Measurements from ENCODE around the gene BCL2L1.

GRCh38 chr20:31640259-31640658 is 82.4 kb downstream of the BCL2L1 start:
- TF ChIP-seq TCF7 (IDR thresholded peaks at IDR 0.05; ENCODE audit: borderline replicate concordance) (no peak), CTCF (IDR thresholded peaks at IDR 0.05 in 2 of 3, conservative IDR thresholded peaks at IDR 0.05 in 1 of 3; ENCODE audit: control insufficient read depth in 2 of 3, extremely low read depth in 1 of 3, insufficient read depth in 1 of 3, low read depth in 3 of 3, low read length in 3 of 3) (no peak)
